H9 (cell line): ENCODE data around the gene GGT6. TPM values are rescaled to one million over a fixed set of nuclear protein-coding genes. Genes with fewer than 3 reads are reported as not detected.

Source experiments
- DNase-seq: peaks from one replicate; pipeline ENCODE4 v3.0.0-alpha.2; 2017
- H2AFZ ChIP-seq: one replicate; pipeline ENCODE4 v1.6.1; 2013; ENCODE audit warnings: mild to moderate bottlenecking, low read length, control low read depth, moderate library complexity
- H2AK5ac ChIP-seq: 2 replicates; pipeline ENCODE4 v1.6.1; 2013; ENCODE audit warnings: low read length, control low read depth, mixed read lengths; ENCODE audit not compliant: insufficient read length
- H2BK120ac ChIP-seq: one replicate; pipeline ENCODE4 v1.6.1; 2013; ENCODE audit warnings: low read depth, mild to moderate bottlenecking, low read length, control low read depth, inconsistent platforms; ENCODE audit not compliant: poor library complexity, severe bottlenecking
- H2BK12ac ChIP-seq: 2 replicates; pipeline ENCODE4 v1.6.1; 2013; ENCODE audit warnings: low read length, control low read depth, mixed read lengths, low read depth; ENCODE audit not compliant: insufficient read length
- H2BK15ac ChIP-seq: 2 replicates; pipeline ENCODE4 v1.6.1; 2013; ENCODE audit warnings: low read depth, low read length, control low read depth
- H2BK20ac ChIP-seq: one replicate; pipeline ENCODE4 v1.6.1; 2013; ENCODE audit warnings: low read depth, mild to moderate bottlenecking, low read length, control low read depth, inconsistent platforms; ENCODE audit not compliant: poor library complexity, severe bottlenecking
- H2BK5ac ChIP-seq: 2 replicates; pipeline ENCODE4 v1.6.1; 2013; ENCODE audit warnings: low read length, control low read depth, mixed read lengths; ENCODE audit not compliant: insufficient read length
- H3K14ac ChIP-seq: 2 replicates; pipeline ENCODE4 v1.6.1; 2013; ENCODE audit warnings: low read length, control low read depth; ENCODE audit not compliant: insufficient read depth
- H3K18ac ChIP-seq: 2 replicates; pipeline ENCODE4 v1.6.1; 2013; ENCODE audit warnings: low read depth, mild to moderate bottlenecking, mixed read lengths, low read length, control low read depth; ENCODE audit not compliant: insufficient read length
- H3K23ac ChIP-seq: 2 replicates; pipeline ENCODE4 v1.6.1; 2013; ENCODE audit warnings: low read length, control low read depth, mixed read lengths, low read depth; ENCODE audit not compliant: insufficient read length
- H3K23me2 ChIP-seq: 2 replicates; pipeline ENCODE4 v1.6.1; 2013; ENCODE audit warnings: low read depth, mild to moderate bottlenecking, mixed read lengths, low read length, control low read depth; ENCODE audit not compliant: insufficient read length, poor library complexity, severe bottlenecking
- H3K27ac ChIP-seq: 2 replicates; pipeline ENCODE4 v1.5.1; 2013; ENCODE audit warnings: low read length, control low read depth, mixed read lengths, low read depth; ENCODE audit not compliant: insufficient read length
- H3K27me3 ChIP-seq: 2 replicates; pipeline ENCODE4 v1.6.1; 2013; ENCODE audit warnings: low read length, control low read depth, inconsistent platforms; ENCODE audit not compliant: insufficient read depth
- H3K4ac ChIP-seq: 2 replicates; pipeline ENCODE4 v1.6.1; 2013; ENCODE audit warnings: low read depth, mild to moderate bottlenecking, control low read depth, inconsistent platforms, low read length, moderate library complexity
- H3K4me1 ChIP-seq: 2 replicates; pipeline ENCODE4 v1.6.1; 2013; ENCODE audit warnings: low read length, control low read depth, inconsistent platforms; ENCODE audit not compliant: insufficient read depth
- H3K4me2 ChIP-seq: 2 replicates; pipeline ENCODE4 v1.6.1; 2013; ENCODE audit warnings: low read length, control low read depth, mixed read lengths; ENCODE audit not compliant: insufficient read length, insufficient read depth
- H3K56ac ChIP-seq: 2 replicates; pipeline ENCODE4 v1.6.1; 2013; ENCODE audit warnings: low read depth, mild to moderate bottlenecking, mixed read lengths, low read length, control low read depth; ENCODE audit not compliant: insufficient read length
- H3K79me1 ChIP-seq: 2 replicates; pipeline ENCODE4 v1.6.1; 2013; ENCODE audit warnings: low read depth, mild to moderate bottlenecking, moderate library complexity, low read length, control low read depth, inconsistent platforms; ENCODE audit not compliant: insufficient read depth, poor library complexity, severe bottlenecking
- H3K79me2 ChIP-seq: 2 replicates; pipeline ENCODE4 v1.6.1; 2013; ENCODE audit warnings: low read length, control low read depth, inconsistent platforms; ENCODE audit not compliant: insufficient read depth
- H3K9ac ChIP-seq: 2 replicates; pipeline ENCODE4 v1.6.1; 2013; ENCODE audit warnings: low read length, control low read depth, mixed read lengths; ENCODE audit not compliant: insufficient read length; ENCODE audit errors: extremely low read depth
- H3K9me3 ChIP-seq: one replicate; pipeline ENCODE4 v1.6.1; 2013; ENCODE audit warnings: low read depth, low read length, inconsistent platforms; ENCODE audit not compliant: control insufficient read depth
- H3T11ph ChIP-seq: one replicate; pipeline ENCODE4 v1.6.1; 2013; ENCODE audit warnings: mild to moderate bottlenecking, low read length, control low read depth, inconsistent platforms
- H4K20me1 ChIP-seq: one replicate; pipeline ENCODE4 v1.6.1; 2013; ENCODE audit not compliant: control insufficient read depth, insufficient read length, insufficient read depth
- H4K5ac ChIP-seq: 2 replicates; pipeline ENCODE4 v1.6.1; 2013; ENCODE audit warnings: low read depth, mild to moderate bottlenecking, mixed read lengths, low read length, control low read depth; ENCODE audit not compliant: insufficient read length
- H4K8ac ChIP-seq: replicated peaks from 2 replicates; pipeline ENCODE4 v1.6.1; 2013; ENCODE audit warnings: low read length, control low read depth, mixed read lengths, low read depth; ENCODE audit not compliant: insufficient read length
- H4K91ac ChIP-seq: 2 replicates; pipeline ENCODE4 v1.6.1; 2013; ENCODE audit warnings: low read depth, mild to moderate bottlenecking, moderate library complexity, mixed read lengths, low read length, control low read depth; ENCODE audit not compliant: insufficient read length
- H3K27ac Mint-ChIP-seq, 3 experiments: 2 replicates in 2 of 3; 3 replicates in 1 of 3; pipeline ENCODE4 v1.8.0; 2020 to 2021; ENCODE audit warnings: mixed read lengths in 3 of 3, mild to moderate bottlenecking in 1 of 3, moderate library complexity in 1 of 3
- H3K27me3 Mint-ChIP-seq: 2 replicates; pipeline ENCODE4 v1.8.0; 2021; ENCODE audit warnings: low read depth, mild to moderate bottlenecking, moderate library complexity, mixed read lengths
- H3K36me3 Mint-ChIP-seq, 3 experiments: 2 replicates in 2 of 3; 3 replicates in 1 of 3; pipeline ENCODE4 v1.8.0; 2020 to 2021; ENCODE audit warnings: low read depth in 3 of 3, mixed read lengths in 3 of 3; ENCODE audit not compliant: insufficient read depth in 1 of 3
- H3K4me1 Mint-ChIP-seq, 2 experiments: 2 replicates each; pipeline ENCODE4 v1.8.0; 2020; ENCODE audit warnings: mixed read lengths in 2 of 2
- H3K4me3 Mint-ChIP-seq, 2 experiments: 2 replicates in 1 of 2; 3 replicates in 1 of 2; pipeline ENCODE4 v1.8.0; 2020 to 2021; ENCODE audit warnings: mild to moderate bottlenecking in 2 of 2, mixed read lengths in 2 of 2, moderate library complexity in 1 of 2
- H3K9me3 Mint-ChIP-seq, 2 experiments: 2 replicates in 1 of 2; 3 replicates in 1 of 2; pipeline ENCODE4 v1.8.0; 2020; ENCODE audit warnings: mild to moderate bottlenecking in 2 of 2, mixed read lengths in 2 of 2, moderate library complexity in 1 of 2
- CTCF ChIP-seq: fragments of 200-600 bp; sonication (generic); conservative IDR thresholded peaks from 3 replicates; pipeline ENCODE4 v1.8.0; 2021; ENCODE audit warnings: antibody characterized with exemption, mild to moderate bottlenecking
- WGBS: extraction: QIAGEN DNeasy Blood & Tissue Kit; methylation state at CpG from one replicate; pipeline ENCODE4 v1.1.7; 2013; ENCODE audit warnings: missing lambda C conversion rate, low lambda C conversion rate, mixed read lengths; ENCODE audit not compliant: insufficient read length; ENCODE audit errors: extremely low coverage; 5-methylcytosine and 5-hydroxymethylcytosine counted together
- total RNA-seq: library from RNA; stranded (reverse); gene quantifications from 2 replicates; pipeline ENCODE4 v1.2.1, GENCODE V29; 2021

Gene GGT6
- total RNA-seq, 1 experiment from 2014 or later = 0.17 TPM

GRCh38 chr17:4513113-4514032 is 47.0 kb downstream of the GGT6 start:
- Histone ChIP-seq H4K91ac (no peak overlapping the region), H3T11ph (no peak overlapping the region), H3K27me3 (no peaks in the 10 kb centered on the region), H2BK120ac (no peak overlapping the region), H2BK20ac (no peak overlapping the region), H3K18ac (no peak overlapping the region), H2BK12ac (no peak overlapping the region), H2AFZ (no peak overlapping the region), H3K4me2 (no peak overlapping the region), H4K5ac (no peak overlapping the region), H3K79me2 (no peaks in the 10 kb centered on the region), H2BK5ac (no peak overlapping the region), H2AK5ac (no peak overlapping the region), H4K8ac (no peak overlapping the region), H3K23me2 (no peaks in the 10 kb centered on the region), H3K9ac (no peak overlapping the region), H3K27ac (no peak overlapping the region), H2BK15ac (no peak overlapping the region), H4K20me1 (no peaks in the 10 kb centered on the region), H3K79me1 (no peaks in the 10 kb centered on the region), H3K4me1 (no peaks in the 10 kb centered on the region), H3K23ac (no peak overlapping the region), H3K9me3 (no peaks in the 10 kb centered on the region), H3K4ac (no peak overlapping the region), H3K56ac (no peak overlapping the region), H3K14ac (peak overlapping the region; percentile 5)
- Mint-ChIP-seq H3K9me3 (no peaks in the 10 kb centered on the region; a peak in 1 of 5 replicates), H3K27me3 (peaks cover 28% of the 10 kb centered on the region), H3K4me3 (no peak overlapping the region), H3K36me3 (no peaks in the 10 kb centered on the region), H3K4me1 (peaks cover 7 to 20% of the 10 kb centered on the region in 2 experiments), H3K27ac (peak overlapping the region in 1 of 3 experiments; percentile 31; a peak in 1 of 7 replicates)
- no peak for DNase-seq
- no CpG with 5 or more reads among the region's 24 CpGs for WGBS
- TF ChIP-seq CTCF = no peak; the same call in 2 of the 3 replicates
